ENCODE measurements around the gene CC2D1A. TPM values are rescaled to one million over a fixed set of nuclear protein-coding genes. Genes with fewer than 3 reads are reported as not detected.

CC2D1A gene
- total RNA-seq, 4 donors from 2014 or later: 42.7 to 99.3 (median 56.0) TPM

- no peak for DNase-seq (ENCODE audit: low spot score in 2 of 2)
- H3K4me3 ChIP-seq: peak overlapping the region; percentile 19 to 81 (median 50)
- no peak for TF ChIP-seq POLR2A (IDR thresholded peaks at IDR 0.05)
- no peak for TF ChIP-seq CTCF (IDR thresholded peaks at IDR 0.05)
- TF ChIP-seq EP300 (IDR thresholded peaks at IDR 0.05): no peak
- peak overlapping the region in 2 of 4 donors; percentile 17 to 69 for H3K27ac ChIP-seq
- WGBS, 2 donors: 2 to 6% methylated on average over 18 to 64 of the region's 82 CpGs
- no peaks in the 10 kb centered on the region for H3K9me3 ChIP-seq
- H3K27me3 ChIP-seq: peaks cover 0 to 4% of the 10 kb centered on the region in 2 donors
- peaks cover 0 to 36% (median 12%) of the 10 kb centered on the region in 4 donors for H3K4me1 ChIP-seq
- no peaks in the 10 kb centered on the region for H3K36me3 ChIP-seq
Measured at GRCh38 chr19:13865571-13866462, 40.2 kb upstream of the CC2D1A start.

GRCh38 chr19:13866463-13867046 lies 39.4 kb upstream of the CC2D1A start:
- WGBS, 2 donors: 68 to 72% methylated on average over 15 of the region's 15 CpGs
- DNase-seq (ENCODE audit: low spot score in 2 of 2): no peak
- Histone ChIP-seq H3K9me3 (no peaks in the 10 kb centered on the region), H3K27me3 (peaks cover 0 to 4% of the 10 kb centered on the region in 2 donors), H3K27ac (no peak overlapping the region), H3K36me3 (no peaks in the 10 kb centered on the region), H3K4me3 (peak overlapping the region in 3 of 4 donors; percentile 19 to 81 (median 51)), H3K4me1 (peaks cover 0 to 30% (median 9%) of the 10 kb centered on the region in 4 donors)
- no peak for TF ChIP-seq POLR2A (IDR thresholded peaks at IDR 0.05)

- DNase-seq (ENCODE audit: low spot score in 2 of 2): no peak
- no peak for TF ChIP-seq CTCF (IDR thresholded peaks at IDR 0.05)
- TF ChIP-seq POLR2A (IDR thresholded peaks at IDR 0.05): no peak
- no peak for TF ChIP-seq EP300 (IDR thresholded peaks at IDR 0.05)
- H3K9me3 ChIP-seq: no peaks in the 10 kb centered on the region
- H3K4me3 ChIP-seq: no peak overlapping the region
- no peaks in the 10 kb centered on the region for H3K36me3 ChIP-seq
- WGBS, 2 donors: 72 to 84% methylated on average over 4 of the region's 4 CpGs
- no peak overlapping the region for H3K27ac ChIP-seq
- peaks cover 0 to 11% of the 10 kb centered on the region in 2 donors for H3K27me3 ChIP-seq
- peaks cover 0 to 31% (median 10%) of the 10 kb centered on the region in 4 donors for H3K4me1 ChIP-seq
Measured at GRCh38 chr19:13868663-13869062, 37.3 kb upstream of the CC2D1A start.

- Histone ChIP-seq H3K27ac (no peak overlapping the region), H3K9me3 (no peaks in the 10 kb centered on the region), H3K4me1 (peaks cover 0 to 37% (median 10%) of the 10 kb centered on the region in 4 donors), H3K27me3 (peaks cover 0 to 17% of the 10 kb centered on the region in 2 donors), H3K4me3 (no peak overlapping the region), H3K36me3 (no peaks in the 10 kb centered on the region)
- WGBS, 2 donors: 37 to 53% methylated on average over 12 to 13 of the region's 13 CpGs
- TF ChIP-seq CTCF (IDR thresholded peaks at IDR 0.05): no peak
- TF ChIP-seq EP300 (IDR thresholded peaks at IDR 0.05): no peak
- TF ChIP-seq POLR2A (IDR thresholded peaks at IDR 0.05): no peak
- DNase-seq (ENCODE audit: low spot score in 2 of 2): no peak
Measured at GRCh38 chr19:13869281-13869680, 36.7 kb upstream of the CC2D1A start.

- peaks cover 0 to 24% (median 10%) of the 10 kb centered on the region in 4 donors for H3K4me1 ChIP-seq
- H3K36me3 ChIP-seq: no peaks in the 10 kb centered on the region
- H3K27me3 ChIP-seq: peaks cover 0 to 17% of the 10 kb centered on the region in 2 donors
- H3K9me3 ChIP-seq: no peaks in the 10 kb centered on the region
- no peak for DNase-seq (ENCODE audit: low spot score in 2 of 2)
- H3K27ac ChIP-seq: no peak overlapping the region
- TF ChIP-seq POLR2A (IDR thresholded peaks at IDR 0.05) (no peak), EP300 (IDR thresholded peaks at IDR 0.05) (no peak), CTCF (IDR thresholded peaks at IDR 0.05) (no peak)
- no peak overlapping the region for H3K4me3 ChIP-seq
- 87 to 95% methylated on average over 4 of the region's 4 CpGs for WGBS, 2 donors
Measured at GRCh38 chr19:13870873-13871272, 35.1 kb upstream of the CC2D1A start.

Measured in tibial nerve (tissue), 4 donors.